ENCODE data around the gene CDK5RAP2. TPM values are rescaled to one million over a fixed set of nuclear protein-coding genes. Genes with fewer than 3 reads are reported as not detected.

CDK5RAP2 gene
- total RNA-seq, 2 experiments from 2014 or later = 51.8 to 57.9 TPM

DNA sequence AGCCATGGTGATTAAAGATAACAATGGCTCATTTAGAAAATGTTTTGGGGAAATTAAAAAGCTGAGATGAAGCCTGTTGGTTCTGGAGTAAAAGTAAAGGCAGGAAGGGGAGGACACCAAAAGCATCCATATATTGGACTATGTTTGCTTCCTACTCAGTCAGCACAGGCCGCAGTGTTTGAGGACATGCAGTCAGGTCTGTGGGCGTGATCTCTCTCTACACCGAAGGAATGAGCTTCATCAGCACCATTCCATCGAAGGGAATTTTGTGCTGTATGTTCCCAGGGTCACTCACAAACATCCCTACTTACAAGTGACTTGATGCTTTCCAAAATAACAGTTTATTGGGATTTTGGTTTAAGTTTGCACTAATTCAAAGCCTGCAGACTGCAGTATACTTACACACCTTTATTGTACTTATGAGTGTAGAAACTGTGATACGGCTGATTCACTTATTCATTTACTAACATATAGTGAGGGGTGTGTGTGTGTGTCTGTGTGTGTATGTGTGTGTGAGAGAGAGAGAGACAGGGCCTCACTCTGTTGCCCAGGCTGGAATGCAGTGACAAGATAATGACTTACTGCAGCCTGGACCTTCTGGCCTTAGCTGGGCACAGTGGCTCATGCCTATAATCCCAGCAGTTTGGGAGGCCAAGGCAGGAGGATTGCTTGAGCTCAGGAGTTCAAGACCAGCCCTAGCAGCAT, 13.4 kb upstream of the CDK5RAP2 start:
- CTCF ChIA-PET = no interaction called here
- POLR2A ChIA-PET = no interaction called here

- ChIA-PET POLR2A (no interaction called here), CTCF (no interaction called here)
Measured at GRCh38 chr9:120592210-120592609, 12.2 kb upstream of the CDK5RAP2 start.

GRCh38 chr9:120587328-120587727, 7.4 kb upstream of the CDK5RAP2 start:
- ChIA-PET CTCF (no interaction called here), POLR2A (no interaction called here)

DNA sequence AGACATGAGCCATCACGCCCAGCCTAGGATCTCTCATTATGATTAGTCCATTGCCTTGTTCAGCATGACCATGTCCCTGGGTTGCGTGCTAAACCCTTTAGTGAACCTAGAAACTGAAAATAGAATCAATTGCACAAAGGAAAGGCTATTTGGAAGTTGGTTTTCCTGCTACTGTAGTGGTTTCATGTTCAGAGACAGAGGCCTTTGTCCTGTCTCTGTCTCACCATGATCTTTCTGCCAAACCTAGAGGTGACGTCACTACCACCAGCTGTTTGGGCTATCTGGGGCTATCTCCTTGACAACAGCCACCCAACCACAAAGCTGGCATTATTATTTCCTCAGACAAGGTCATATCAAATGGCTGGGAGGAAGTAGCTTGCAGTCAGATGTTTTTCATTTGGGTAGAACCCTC, 4.0 kb upstream of the CDK5RAP2 start:
- ChIA-PET POLR2A (no interaction called here), CTCF (no interaction called here)

GRCh38 chr9:120579139-120580050, 572 bp downstream of the CDK5RAP2 start:
- CTCF ChIA-PET = no interaction called here
- POLR2A ChIA-PET = no interaction called here

DNA sequence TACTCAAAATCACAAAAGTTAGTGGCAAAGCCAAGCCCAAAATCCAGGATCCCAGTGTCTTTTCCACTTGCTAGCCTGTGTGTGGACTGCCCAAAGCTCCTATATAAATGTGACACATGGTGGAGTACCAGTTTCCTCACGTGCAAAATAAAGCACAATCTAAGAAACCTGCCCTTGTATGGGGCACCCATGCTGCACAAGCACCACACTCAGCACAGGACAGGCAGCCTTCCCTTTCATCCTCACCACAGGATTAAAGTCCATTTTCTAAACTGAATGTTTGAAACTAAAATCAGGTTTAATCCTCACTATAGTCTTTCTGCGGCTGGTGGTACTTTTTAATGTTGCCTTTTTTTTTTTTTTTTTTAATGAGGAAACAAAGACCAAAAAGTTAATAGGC, 5.5 kb downstream of the CDK5RAP2 start:
- ChIA-PET POLR2A (interaction anchor here (0.5 kb wide), 1 partner anchor 324 kb away, joined by 6 read pairs; no protein-coding TSS in a partner anchor), CTCF (no interaction called here)

DNA sequence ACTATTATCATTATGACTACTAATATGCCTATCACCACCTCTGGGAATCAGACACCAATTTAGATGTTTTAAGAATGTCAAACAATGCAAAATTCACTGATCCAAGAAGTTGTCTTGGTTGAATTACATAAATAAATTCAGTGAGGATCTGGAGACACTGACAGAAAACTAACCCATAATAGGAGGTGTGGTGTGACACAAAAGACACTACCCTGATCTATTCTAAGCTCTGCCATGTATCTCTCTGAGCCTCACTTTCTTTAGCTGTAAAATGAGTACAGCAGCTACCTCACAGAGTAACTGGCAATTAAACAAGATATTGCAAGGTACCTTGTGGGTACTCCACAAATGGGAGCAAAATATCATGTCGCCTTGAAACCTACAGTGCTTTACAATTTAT, 7.5 kb downstream of the CDK5RAP2 start:
- ChIA-PET CTCF (no interaction called here), POLR2A (no interaction called here)

DNA sequence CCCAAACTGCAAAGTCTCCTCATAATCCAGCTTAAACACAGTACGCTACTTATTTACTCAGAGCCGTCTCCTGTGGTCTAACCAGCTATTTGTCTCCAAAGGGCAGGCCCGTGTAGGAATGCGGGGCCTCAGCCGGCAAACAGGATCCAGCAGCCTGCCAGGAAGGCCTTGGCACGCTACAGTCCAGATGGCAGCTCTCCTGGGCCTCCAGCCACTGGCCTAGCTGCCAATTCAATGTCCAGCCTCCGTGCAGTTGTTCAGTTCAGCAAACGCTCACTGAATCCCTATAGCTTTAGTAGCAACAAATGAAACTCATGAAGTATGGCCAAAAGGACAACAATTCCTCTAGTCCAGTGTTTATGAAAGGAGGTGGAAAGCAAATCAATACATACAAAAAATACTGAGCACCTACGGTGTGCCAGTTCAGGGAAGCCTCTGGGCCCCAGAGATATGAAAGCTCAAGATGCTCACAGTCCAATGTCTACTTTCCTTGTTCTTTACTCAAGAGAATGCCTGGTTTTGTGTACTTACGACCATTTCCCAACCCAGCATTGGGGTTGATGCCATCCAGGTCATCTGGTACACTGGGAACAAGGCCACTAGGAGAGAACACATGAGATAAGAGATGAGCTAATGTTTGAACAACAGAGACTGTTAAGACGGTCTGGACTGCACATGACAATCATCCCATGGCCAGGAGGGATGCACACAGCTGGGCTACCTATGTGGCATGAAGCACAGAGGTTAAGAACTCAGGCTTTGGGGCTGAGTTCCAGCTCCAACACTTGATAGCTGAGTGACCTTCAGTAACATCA, 8.3 kb downstream of the CDK5RAP2 start:
- ChIA-PET CTCF (no interaction called here), POLR2A (no interaction called here)

DNA sequence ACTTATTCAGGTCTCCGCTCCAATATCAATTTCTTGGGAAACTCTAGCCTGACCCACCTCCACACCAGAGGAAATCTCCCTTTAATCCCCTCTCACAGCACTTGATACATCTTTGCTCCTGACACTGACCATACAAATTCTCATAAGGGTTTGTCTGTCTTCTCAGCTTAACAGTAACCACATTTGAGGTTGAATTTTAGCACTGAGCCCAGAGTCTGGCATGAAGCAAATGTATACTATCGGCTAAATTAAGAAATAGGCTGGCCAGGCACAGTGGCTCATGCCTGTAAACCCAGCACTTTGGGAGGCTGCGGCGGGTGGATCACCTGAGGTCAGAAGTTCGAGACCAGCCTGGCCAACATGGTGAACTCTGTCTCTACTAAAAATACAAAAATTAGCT, 9.7 kb downstream of the CDK5RAP2 start:
- CTCF ChIA-PET = no interaction called here

DNA sequence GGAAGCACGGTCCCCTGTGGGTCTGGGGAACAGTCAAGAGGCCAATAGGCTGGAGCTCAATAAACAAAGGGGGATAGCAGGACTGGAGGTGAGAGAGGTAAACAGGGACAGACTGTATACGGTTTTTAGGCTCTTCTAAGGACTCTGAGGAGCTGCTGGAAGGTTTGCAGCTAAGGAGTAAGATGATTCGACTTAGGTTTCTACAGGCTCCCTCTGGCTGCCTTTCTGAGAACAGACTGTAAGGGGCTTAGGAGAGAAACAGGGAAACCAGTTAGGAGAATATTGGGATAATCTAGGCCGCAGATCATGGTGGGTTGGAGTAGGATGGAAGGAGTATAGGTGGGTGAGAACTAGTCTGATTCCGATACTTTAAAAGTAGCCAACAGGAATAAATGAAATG, 10.4 kb downstream of the CDK5RAP2 start:
- POLR2A ChIA-PET = no interaction called here
- CTCF ChIA-PET = no interaction called here

More for the DNA sequence above, 9.7 kb downstream of the CDK5RAP2 start:
- POLR2A ChIA-PET = no interaction called here

DNA sequence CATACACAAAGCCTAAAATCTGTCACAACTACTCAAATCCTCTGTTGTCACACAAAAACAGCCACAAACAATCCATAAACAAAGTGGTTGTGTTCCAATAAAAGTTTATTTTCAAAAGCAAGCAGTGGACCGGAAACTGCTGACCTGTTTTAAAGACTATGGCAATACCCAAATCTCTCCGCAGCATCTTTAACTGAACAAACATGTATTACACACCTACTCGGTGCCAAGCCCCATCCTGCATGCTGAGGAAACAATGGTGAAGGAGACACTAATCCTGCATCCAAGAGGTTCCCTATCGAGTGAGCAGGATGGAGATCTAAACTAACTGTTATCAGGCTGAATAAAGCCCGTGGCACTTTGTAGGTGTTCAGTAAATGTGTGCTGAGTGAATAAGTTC, 11.2 kb downstream of the CDK5RAP2 start:
- ChIA-PET CTCF (no interaction called here), POLR2A (no interaction called here)

- POLR2A ChIA-PET = no interaction called here
- CTCF ChIA-PET = no interaction called here
Measured at GRCh38 chr9:120567874-120568273, 12.1 kb downstream of the CDK5RAP2 start.

- POLR2A ChIA-PET = no interaction called here
- CTCF ChIA-PET = no interaction called here
Measured at GRCh38 chr9:120567081-120567480, 12.9 kb downstream of the CDK5RAP2 start.

- POLR2A ChIA-PET = no interaction called here
Measured at GRCh38 chr9:120564589-120564988, 15.4 kb downstream of the CDK5RAP2 start.

GRCh38 chr9:120562861-120563443, 17.0 kb downstream of the CDK5RAP2 start:
- CTCF ChIA-PET = interaction anchor here (0.6 kb wide), 1 partner anchor 28 kb away, joined by 3 read pairs; no protein-coding TSS in a partner anchor
- POLR2A ChIA-PET = no interaction called here

More at GRCh38 chr9:120564589-120564988, 15.4 kb downstream of the CDK5RAP2 start:
- CTCF ChIA-PET = no interaction called here

DNA sequence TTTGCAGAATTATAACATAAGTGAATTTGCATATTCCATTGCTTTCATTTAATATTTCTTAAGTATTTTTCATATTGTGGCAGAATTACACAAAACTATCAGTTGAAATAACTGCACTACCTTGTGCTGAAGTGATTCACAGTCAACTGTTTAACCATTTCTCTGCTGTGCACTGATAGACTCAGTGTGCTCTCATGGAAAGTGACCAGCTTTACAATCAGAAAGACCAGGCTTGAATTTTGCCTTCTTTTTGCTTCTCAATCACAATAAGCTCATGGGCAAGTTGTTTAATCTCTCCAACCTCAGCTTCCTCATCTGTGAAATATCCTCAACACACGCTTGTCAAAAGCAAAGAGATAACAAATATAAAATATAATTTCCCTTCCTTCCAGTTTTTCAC, 18.3 kb downstream of the CDK5RAP2 start:
- CTCF ChIA-PET = no interaction called here
- POLR2A ChIA-PET = no interaction called here

DNA sequence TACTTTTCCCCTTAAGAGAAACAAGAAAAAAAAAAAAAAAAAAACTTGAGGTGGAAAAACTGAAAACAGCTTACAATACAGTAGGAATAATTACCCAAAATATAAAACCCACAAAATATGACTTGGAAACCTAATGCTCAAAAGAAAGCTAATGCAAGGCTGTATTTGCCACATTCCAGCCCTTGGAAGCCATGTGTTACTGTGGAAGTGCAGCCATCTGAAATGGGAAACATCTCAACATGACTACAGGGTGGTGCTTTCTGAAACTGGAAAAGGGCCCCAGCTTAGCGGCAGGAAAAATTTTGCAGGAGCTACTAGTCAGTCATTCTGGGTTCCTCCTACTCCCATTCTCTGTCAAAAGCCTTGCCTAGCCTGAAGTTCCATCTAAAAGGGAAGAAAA, 20.4 kb downstream of the CDK5RAP2 start:
- POLR2A ChIA-PET = no interaction called here
- CTCF ChIA-PET = no interaction called here

GRCh38 chr9:120558454-120558853, 21.5 kb downstream of the CDK5RAP2 start:
- ChIA-PET CTCF (no interaction called here), POLR2A (no interaction called here)

- CTCF ChIA-PET = no interaction called here
- POLR2A ChIA-PET = no interaction called here
Measured at GRCh38 chr9:120557205-120557604, 22.8 kb downstream of the CDK5RAP2 start.

GRCh38 chr9:120556775-120557174, 23.2 kb downstream of the CDK5RAP2 start:
- CTCF ChIA-PET = no interaction called here

More at GRCh38 chr9:120556775-120557174, 23.2 kb downstream of the CDK5RAP2 start:
- POLR2A ChIA-PET = no interaction called here
